SK-N-SH (cell line): ENCODE measurements around the gene NANOS2. TPM values are rescaled to one million over a fixed set of nuclear protein-coding genes. Genes with fewer than 3 reads are reported as not detected.

Experiments used
- CTCF ChIA-PET: fragments of 300-600, 350-600 bp; formaldehyde crosslinking; extraction: SDS; loops from one replicate; lab custom pipeline; 2021; lab: Yijun Ruan, JAX
- POLR2A ChIA-PET: fragments of 350-600 bp; sonication (Branson Sonifier 250); formaldehyde crosslinking; extraction: SDS; loops from one replicate; lab custom pipeline; 2020; ENCODE audit warnings: antibody characterized with exemption, inconsistent platforms; lab: Yijun Ruan, JAX
- DNase-seq: peaks from one replicate; pipeline ENCODE4 v3.0.0; 2012
- H2AFZ ChIP-seq: fragments of 200-600 bp; sonication (generic); 2 replicates; pipeline ENCODE4 v1.8.1; 2016; ENCODE audit warnings: antibody characterized with exemption, mild to moderate bottlenecking, low read depth
- H3F3A ChIP-seq: fragments of 200-600 bp; sonication (generic); replicated peaks from 2 replicates; pipeline ENCODE3; 2016; ENCODE audit warnings: antibody characterized with exemption, mild to moderate bottlenecking; ENCODE audit not compliant: insufficient read depth
- H3K27ac ChIP-seq, 2 experiments: fragments of 200-500 bp in 1 of 2; fragments of 200-600 bp in 1 of 2; sonication (Bioruptor generic) in 1 of 2; sonication (generic), shearing (Covaris generic) in 1 of 2; 2 replicates each; pipeline versions ENCODE4 v1.5.1 to v1.6.1; 2014 to 2016; ENCODE audit warnings: low read depth in 2 of 2, inconsistent platforms in 1 of 2, low read length in 1 of 2, mild to moderate bottlenecking in 1 of 2, mixed read lengths in 1 of 2
- H3K27me3 ChIP-seq: fragments of 200-600 bp; sonication (generic), shearing (Covaris generic); 2 replicates; pipeline ENCODE4 v1.6.1; 2016; ENCODE audit warnings: mixed run types; ENCODE audit not compliant: insufficient read depth
- H3K36me3 ChIP-seq, 2 experiments: fragments of 200-500 bp in 1 of 2; fragments of 200-600 bp in 1 of 2; sonication (Bioruptor generic) in 1 of 2; sonication (generic) in 1 of 2; replicated peaks in 1 of 2; 2 replicates each; pipeline versions ENCODE3 to v1.5.1; 2014 to 2016; ENCODE audit warnings: low read length in 1 of 2, mild to moderate bottlenecking in 1 of 2; ENCODE audit not compliant: insufficient read depth in 2 of 2, control insufficient read depth in 1 of 2
- H3K4me1 ChIP-seq, 2 experiments: fragments of 200-500 bp in 1 of 2; fragments of 200-600 bp in 1 of 2; sonication (Bioruptor generic) in 1 of 2; sonication (generic), shearing (Covaris generic) in 1 of 2; 2 replicates each; pipeline versions ENCODE4 v1.5.1 to v1.6.1; 2014 to 2016; ENCODE audit warnings: low read depth in 1 of 2, low read length in 1 of 2, mixed run types in 1 of 2; ENCODE audit not compliant: insufficient read depth in 2 of 2, control insufficient read depth in 1 of 2
- H3K4me2 ChIP-seq: fragments of 200-600 bp; sonication (generic), shearing (Covaris generic); 2 replicates; pipeline ENCODE4 v1.6.1; 2017; ENCODE audit warnings: mixed run types
- H3K4me3 ChIP-seq, 2 experiments: fragments of 200-500 bp in 1 of 2; fragments of 200-600 bp in 1 of 2; sonication (Bioruptor generic) in 1 of 2; sonication (generic), shearing (Covaris generic) in 1 of 2; 2 replicates each; pipeline versions ENCODE4 v1.5.1 to v1.8.1; 2014 to 2016; ENCODE audit warnings: low read depth in 2 of 2, inconsistent platforms in 1 of 2, low read length in 1 of 2, mild to moderate bottlenecking in 1 of 2, mixed read lengths in 1 of 2, moderate library complexity in 1 of 2
- H3K79me2 ChIP-seq: fragments of 200-600 bp; sonication (generic); 2 replicates; pipeline ENCODE4 v1.8.1; 2017; ENCODE audit warnings: mild to moderate bottlenecking; ENCODE audit not compliant: insufficient read depth
- H3K9ac ChIP-seq: fragments of 200-600 bp; sonication (generic); 2 replicates; pipeline ENCODE4 v1.6.1; 2017; ENCODE audit warnings: mixed run types
- H3K9me2 ChIP-seq: fragments of 200-600 bp; sonication (generic); 2 replicates; pipeline ENCODE4 v1.6.1; 2017; ENCODE audit warnings: mixed run types
- H3K9me3 ChIP-seq: fragments of 200-600 bp; sonication (generic); 2 replicates; pipeline ENCODE4 v1.6.1; 2017; ENCODE audit warnings: mixed run types, mild to moderate bottlenecking, moderate library complexity
- H4K20me1 ChIP-seq: fragments of 200-600 bp; sonication (generic); 2 replicates; pipeline ENCODE4 v1.6.1; 2017; ENCODE audit warnings: mild to moderate bottlenecking, mixed run types; ENCODE audit not compliant: insufficient read depth
- CTCF ChIP-seq: fragments of 200-600 bp; sonication (generic); IDR thresholded peaks from 2 replicates; pipeline ENCODE4 v1.6.1; 2017; ENCODE audit warnings: antibody characterized with exemption, mild to moderate bottlenecking, moderate library complexity
- EP300 ChIP-seq, 2 experiments: IDR thresholded peaks; 2 replicates each; pipeline versions ENCODE4 v1.4.0 to v1.6.1; 2012; ENCODE audit warnings: borderline replicate concordance in 1 of 2, low read depth in 1 of 2, low read length in 1 of 2
- EZH2phosphoT487 ChIP-seq: fragments of 200-600 bp; sonication (generic); IDR thresholded peaks from 2 replicates; pipeline ENCODE4 v1.6.1; 2017; ENCODE audit warnings: low read depth, mixed run types, mild to moderate bottlenecking, antibody characterized with exemption, moderate library complexity, borderline replicate concordance
- FOSL2 ChIP-seq: IDR thresholded peaks from 2 replicates; pipeline ENCODE4 v1.4.0; 2012; ENCODE audit warnings: low read depth, mild to moderate bottlenecking, moderate library complexity, borderline replicate concordance
- FOXJ3 ChIP-seq: sonication (generic); formaldehyde crosslinking; IDR thresholded peaks from 2 replicates; pipeline ENCODE4 v1.5.1; 2020; ENCODE audit warnings: mild to moderate bottlenecking, missing genetic modification reagents
- GABPA ChIP-seq: IDR thresholded peaks from 2 replicates; pipeline ENCODE4 v1.4.0; 2012; ENCODE audit warnings: low read depth, mild to moderate bottlenecking
- GATA2 ChIP-seq: sonication (generic); formaldehyde crosslinking; IDR thresholded peaks from 2 replicates; pipeline ENCODE4 v1.5.0; 2020; ENCODE audit warnings: mild to moderate bottlenecking, missing genetic modification reagents
- IRF3 ChIP-seq: fragments of 150-350 bp; IDR thresholded peaks from 2 replicates; pipeline ENCODE4 v1.6.1; 2016; ENCODE audit warnings: mild to moderate bottlenecking, low read depth, low read length
- JUND ChIP-seq: IDR thresholded peaks from 2 replicates; pipeline ENCODE4 v1.4.0; 2012
- MXI1 ChIP-seq: IDR thresholded peaks from 2 replicates; pipeline ENCODE4 v1.6.1; 2012; ENCODE audit warnings: mild to moderate bottlenecking, low read depth, low read length, improper control_type of control experiment
- NRF1 ChIP-seq: IDR thresholded peaks from 2 replicates; pipeline ENCODE4 v1.6.1; 2012; ENCODE audit warnings: low read depth, mild to moderate bottlenecking, low read length
- PBX3 ChIP-seq: IDR thresholded peaks from 2 replicates; pipeline ENCODE4; 2012
- POLR2AphosphoS5 ChIP-seq: IDR thresholded peaks from 2 replicates; pipeline ENCODE4 v1.6.1; 2012; ENCODE audit warnings: low read depth, low read length
- RCOR1 ChIP-seq: fragments of 150-350 bp; IDR thresholded peaks from 2 replicates; pipeline ENCODE4 v1.6.1; 2017; ENCODE audit warnings: antibody characterized with exemption, low read length
- SMC3 ChIP-seq: IDR thresholded peaks from 2 replicates; pipeline ENCODE4 v1.6.1; 2012; ENCODE audit warnings: low read depth, low read length, improper control_type of control experiment
- TCF12 ChIP-seq: IDR thresholded peaks from 2 replicates; pipeline ENCODE4 v1.4.0; 2012
- TEAD4 ChIP-seq: IDR thresholded peaks from 2 replicates; pipeline ENCODE4 v1.4.0; 2012; ENCODE audit warnings: mild to moderate bottlenecking, borderline replicate concordance; ENCODE audit not compliant: insufficient read depth
- USF1 ChIP-seq: IDR thresholded peaks from 2 replicates; pipeline ENCODE4 v1.4.0; 2012; ENCODE audit warnings: low read depth, borderline replicate concordance
- USF2 ChIP-seq: fragments of 150-350 bp; IDR thresholded peaks from 2 replicates; pipeline ENCODE4 v1.6.1; 2017; ENCODE audit warnings: antibody characterized with exemption, low read length, low read depth, borderline replicate concordance
- YY1 ChIP-seq: IDR thresholded peaks from 2 replicates; pipeline ENCODE4 v1.4.0; 2012; ENCODE audit warnings: low read depth, mild to moderate bottlenecking
- WGBS: methylation state at CpG from one replicate; pipeline ENCODE4 v1.1.6; 2017; ENCODE audit warnings: low lambda C conversion rate; 5-methylcytosine and 5-hydroxymethylcytosine counted together
- polyA plus RNA-seq, 3 experiments: library from polyadenylated mRNA; depleted of rRNA; stranded (reverse); fragments of >200 nt; gene quantifications; 2 replicates each; pipeline ENCODE4 v1.2.3, GENCODE V29; 2012

Gene NANOS2
- polyA plus RNA-seq, 1 of the 3 experiments (the other 2 are of a cell fraction) = not detected

GRCh38 chr19:45939792-45940514 is 25.4 kb upstream of the NANOS2 start:
- Histone ChIP-seq H3K9ac (no peak overlapping the region), H3F3A (no peaks in the 10 kb centered on the region), H3K27me3 (no peaks in the 10 kb centered on the region), H2AFZ (no peak overlapping the region), H3K9me2 (no peaks in the 10 kb centered on the region), H3K27ac (no peak overlapping the region), H3K9me3 (no peaks in the 10 kb centered on the region), H3K4me2 (no peak overlapping the region), H3K36me3 (peaks cover 3 to 8% of the 10 kb centered on the region in 2 experiments), H3K4me3 (no peak overlapping the region), H3K79me2 (no peaks in the 10 kb centered on the region), H3K4me1 (no peaks in the 10 kb centered on the region), H4K20me1 (no peaks in the 10 kb centered on the region)
- DNase-seq = no peak
- POLR2A ChIA-PET = no interaction called here
- CTCF ChIA-PET = no interaction called here
- no peak for TF ChIP-seq MXI1
- TF ChIP-seq EP300 (IDR thresholded peaks at IDR 0.05; ENCODE audit: borderline replicate concordance in 1 of 2, low read depth in 1 of 2, low read length in 1 of 2) = no peak
- no peak for TF ChIP-seq USF1
- no peak for TF ChIP-seq TEAD4
- no peak for TF ChIP-seq YY1
- TF ChIP-seq PBX3 = no peak
- TF ChIP-seq TCF12 = no peak
- no peak for TF ChIP-seq JUND
- TF ChIP-seq RCOR1 = no peak
- TF ChIP-seq GABPA = no peak
- no peak for TF ChIP-seq NRF1
- no peak for TF ChIP-seq SMC3
- TF ChIP-seq FOSL2 = no peak
- TF ChIP-seq USF2 = no peak
- TF ChIP-seq POLR2AphosphoS5 = no peak
- no peak for TF ChIP-seq CTCF
- no peak for TF ChIP-seq FOXJ3
- no peak for TF ChIP-seq IRF3
- TF ChIP-seq EZH2phosphoT487 = no peak
- no peak for TF ChIP-seq GATA2 (CRISPR knock-in tag)
- 94% methylated on average over 47 of the region's 67 CpGs for WGBS
